Myocyte (in vitro differentiated cells): ENCODE data around the gene TUBGCP4. TPM values are rescaled to one million over a fixed set of nuclear protein-coding genes. Genes with fewer than 3 reads are reported as not detected.
A peak's percentile ranks its signal among the peaks of the same experiment; 100 is the strongest.

ENCODE experiments used
- DNase-seq: peaks from one replicate; pipeline ENCODE4 v3.0.0-alpha.2; 2012; ENCODE audit warnings: low read depth
- total RNA-seq: library from RNA; depleted of rRNA; stranded (reverse); fragments of >200 nt; gene quantifications from 2 replicates; pipeline ENCODE4 v1.2.3, GENCODE V29; 2014

Gene TUBGCP4
- total RNA-seq, 1 donor from 2014 or later, result 11.7 TPM

DNA sequence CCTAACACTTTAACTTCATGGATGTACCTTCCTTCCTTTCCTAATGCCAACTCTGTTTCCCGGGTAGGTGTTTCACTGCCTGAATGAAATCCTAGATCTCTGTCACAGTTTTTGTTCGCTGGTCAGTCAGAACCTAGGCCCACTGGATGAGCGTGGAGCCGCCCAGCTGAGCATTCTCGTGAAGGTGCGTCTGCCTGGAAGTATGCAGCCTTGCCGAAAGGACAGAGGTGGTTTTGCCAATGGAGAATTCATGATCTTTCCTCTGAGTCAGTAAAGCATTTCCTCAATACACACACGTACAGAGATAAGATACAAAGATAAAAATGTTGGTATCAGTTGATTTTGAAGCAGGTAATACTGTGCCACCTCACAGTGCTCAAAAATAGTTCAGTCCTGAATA lies 32.7 kb downstream of the TUBGCP4 start:
- DNase-seq, result no peak

GRCh38 chr15:43404130-43404529 lies 33.2 kb downstream of the TUBGCP4 start:
- DNase-seq, result no peak

DNA sequence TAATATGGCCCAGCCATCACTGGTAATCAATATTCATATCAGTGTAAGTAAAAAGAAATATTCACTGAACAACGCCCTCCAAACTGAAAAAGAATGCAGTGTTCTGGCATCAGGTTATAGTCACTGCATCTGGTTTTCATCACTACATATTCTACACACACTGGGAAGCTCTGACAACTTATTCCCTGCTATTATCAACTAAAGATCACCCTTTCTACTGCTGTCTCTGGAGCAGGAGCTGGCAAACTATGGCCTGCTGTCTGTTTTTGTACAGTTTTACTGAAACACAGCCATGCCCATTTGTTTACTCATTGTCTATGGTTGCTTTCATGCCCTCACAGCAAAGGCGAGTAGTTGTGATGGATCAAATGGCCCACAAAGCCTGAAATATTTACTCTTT lies 35.3 kb downstream of the TUBGCP4 start:
- DNase-seq, result no peak

DNA sequence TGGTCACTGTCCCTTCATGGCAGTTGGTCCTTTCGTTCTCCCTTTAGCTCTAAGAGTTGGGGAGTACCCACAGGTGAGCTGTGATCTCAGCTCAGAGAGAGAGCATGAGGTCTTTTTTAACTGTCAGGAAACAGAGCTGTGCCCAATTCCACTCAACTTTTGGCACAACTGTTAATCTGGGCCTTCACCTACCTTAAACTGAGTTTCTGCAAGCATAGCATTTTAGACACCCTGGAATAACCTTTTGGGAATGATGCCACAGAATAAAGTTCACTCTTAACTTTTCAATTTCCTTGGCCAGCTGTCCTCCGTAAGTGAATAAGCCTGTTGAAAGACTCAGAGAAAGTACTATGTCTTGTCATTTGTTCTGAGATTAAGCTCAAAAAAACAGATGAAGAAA lies 35.9 kb downstream of the TUBGCP4 start:
- no peak for DNase-seq

DNA sequence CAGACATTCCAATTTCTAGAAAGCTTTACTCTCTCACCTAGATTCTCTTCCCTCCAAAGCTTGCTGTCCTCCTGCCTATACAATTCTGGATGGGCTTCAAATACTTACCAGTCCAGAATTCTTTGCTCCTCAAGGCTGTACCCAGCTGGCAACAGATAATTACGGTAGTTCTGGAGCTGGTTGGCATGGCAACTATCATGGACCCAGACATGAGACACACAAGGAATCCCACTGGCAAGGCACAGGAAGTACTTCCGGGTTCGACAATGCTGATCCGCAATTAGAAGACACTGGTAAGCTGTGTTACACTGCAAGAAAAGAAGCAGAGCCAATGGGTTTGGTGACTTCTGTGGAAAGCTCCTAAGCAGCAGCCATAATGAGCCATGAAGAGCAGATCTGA lies 37.9 kb downstream of the TUBGCP4 start:
- DNase-seq, result no peak

- DNase-seq, result peak; percentile 11
Measured at GRCh38 chr15:43410572-43411214, 39.8 kb downstream of the TUBGCP4 start.

DNA sequence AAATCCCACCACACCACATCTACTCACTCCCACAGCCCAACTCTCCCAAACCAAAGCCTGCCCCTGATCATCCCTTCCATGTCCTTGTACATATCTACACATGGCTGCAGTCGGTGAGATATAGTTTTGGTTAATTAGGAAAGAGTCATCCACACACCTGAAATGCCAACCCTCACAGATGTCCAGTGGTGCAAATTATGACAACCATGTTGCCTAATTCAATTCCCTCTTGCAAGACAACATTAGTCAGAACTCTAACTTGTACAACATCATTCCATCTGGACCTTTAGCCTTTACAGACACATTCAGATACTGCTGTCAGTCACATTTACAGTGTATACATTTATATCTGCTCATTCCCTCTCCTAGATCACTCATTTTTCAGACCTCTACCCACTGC lies 41.2 kb downstream of the TUBGCP4 start:
- no peak for DNase-seq

- no peak for DNase-seq
Measured at GRCh38 chr15:43414196-43414595, 43.3 kb downstream of the TUBGCP4 start.

- no peak for DNase-seq
Measured at GRCh38 chr15:43420435-43420834, 49.5 kb downstream of the TUBGCP4 start.

DNA sequence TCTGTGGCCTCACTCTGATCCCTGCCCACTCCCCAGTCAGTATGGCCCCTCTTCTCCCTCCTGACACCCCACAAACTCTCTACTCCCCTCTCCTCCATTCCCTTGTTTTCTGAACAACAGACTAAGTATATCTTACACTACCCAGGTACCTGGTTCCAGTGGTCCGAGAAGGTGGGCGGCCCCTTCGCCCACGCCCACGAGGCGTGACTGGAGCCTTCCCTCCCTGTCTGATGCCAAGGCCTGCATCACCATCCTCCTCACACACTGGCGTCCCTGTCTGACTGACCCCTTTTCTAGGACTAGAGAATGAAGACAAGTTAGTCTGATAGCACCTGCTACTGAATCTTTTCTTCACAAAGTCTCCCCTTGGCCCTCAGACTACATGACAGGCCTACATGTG lies 50.0 kb downstream of the TUBGCP4 start:
- no peak for DNase-seq

GRCh38 chr15:43423793-43424192 lies 52.9 kb downstream of the TUBGCP4 start:
- DNase-seq, result peak; percentile 29

- no peak for DNase-seq
Measured at GRCh38 chr15:43429687-43430086, 58.8 kb downstream of the TUBGCP4 start.

- peak; percentile 49 for DNase-seq
Measured at GRCh38 chr15:43433165-43433564, 62.3 kb downstream of the TUBGCP4 start.

DNA sequence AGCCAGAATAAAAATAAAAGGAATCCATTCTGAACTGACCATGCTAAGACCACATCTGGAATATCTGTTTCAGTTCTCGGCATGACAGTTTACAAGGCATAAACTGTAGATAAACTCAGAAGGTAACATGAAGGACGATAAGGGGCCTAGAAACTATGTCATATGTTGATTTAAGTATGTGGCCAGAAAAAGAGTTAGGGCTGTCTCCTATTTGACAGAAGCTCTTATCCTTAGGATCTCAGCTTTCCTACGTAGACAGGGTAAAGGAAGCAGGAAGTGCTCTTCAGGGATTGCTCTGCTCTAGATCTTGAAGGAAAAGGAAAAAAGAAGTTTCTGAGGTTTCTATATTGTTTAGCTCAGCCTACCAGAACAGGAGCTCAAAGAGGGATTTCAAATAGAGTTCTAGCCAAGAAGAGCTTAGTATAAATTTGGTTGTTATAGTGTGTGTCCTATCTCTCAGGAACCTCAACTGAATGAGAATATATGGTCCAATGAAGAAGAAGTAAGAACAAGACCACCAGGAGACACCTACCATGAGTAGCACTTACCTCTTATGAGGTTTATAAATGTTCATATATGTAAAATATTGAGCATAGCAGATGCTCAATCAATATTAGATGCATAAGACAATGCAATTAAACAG lies 62.9 kb downstream of the TUBGCP4 start:
- no peak for DNase-seq

DNA sequence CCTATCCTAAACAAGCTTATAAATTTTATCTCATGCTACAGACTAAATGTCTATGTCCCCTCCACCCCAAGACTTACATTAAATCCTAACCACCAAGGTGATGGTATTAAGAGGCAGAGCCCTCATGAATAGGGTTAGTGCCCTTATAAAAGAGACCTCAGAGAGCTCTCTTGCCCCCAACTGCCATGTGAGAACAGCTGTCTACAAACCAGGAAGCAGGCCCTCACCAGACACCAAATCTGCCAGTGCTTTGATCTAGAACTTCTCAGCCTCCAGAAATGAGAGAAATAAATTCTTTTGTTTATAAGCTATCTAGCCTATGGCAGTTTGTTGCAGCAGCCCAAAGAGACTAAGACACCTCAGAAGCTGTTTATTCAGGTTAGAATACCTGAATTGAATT lies 63.5 kb downstream of the TUBGCP4 start:
- peak; percentile 23 for DNase-seq

GRCh38 chr15:43436395-43436794 lies 65.5 kb downstream of the TUBGCP4 start:
- no peak for DNase-seq

- DNase-seq, result no peak
Measured at GRCh38 chr15:43439268-43439667, 68.4 kb downstream of the TUBGCP4 start.

DNA sequence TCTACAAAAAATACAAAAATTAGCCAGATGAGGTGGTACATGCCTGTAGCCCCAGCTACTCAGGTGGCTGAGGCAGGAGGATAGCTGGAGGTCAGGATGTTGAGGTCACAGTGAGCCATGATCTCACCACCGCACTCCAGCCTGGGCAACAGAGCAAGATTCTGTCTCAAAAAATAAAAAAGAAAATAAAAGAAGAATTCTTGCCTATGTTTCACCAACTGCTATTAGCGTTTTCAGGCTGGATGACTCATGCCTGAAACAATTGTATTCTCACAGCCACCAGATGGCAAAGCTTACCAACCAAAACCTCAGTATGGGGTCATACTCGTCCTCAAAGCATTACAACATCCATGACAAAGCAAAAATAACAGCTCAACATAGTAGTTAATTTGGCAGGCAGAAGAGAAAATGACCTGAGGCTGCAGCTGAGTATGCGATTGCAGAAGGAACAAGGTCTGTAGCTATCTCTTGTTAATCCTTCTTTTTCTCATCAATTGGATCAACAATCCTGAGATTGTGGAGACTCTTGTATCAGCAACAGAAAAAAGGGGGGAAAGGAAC lies 69.9 kb downstream of the TUBGCP4 start:
- DNase-seq, result peak; percentile 96

GRCh38 chr15:43441316-43441715 lies 70.4 kb downstream of the TUBGCP4 start:
- DNase-seq, result peak; percentile 70

- DNase-seq, result no peak
Measured at GRCh38 chr15:43446344-43446743, 75.4 kb downstream of the TUBGCP4 start.

GRCh38 chr15:43449981-43450380 lies 79.1 kb downstream of the TUBGCP4 start:
- no peak for DNase-seq
